DMS79 (cell line): ENCODE measurements around the gene CHSY1.
"Not testable (repeated sequence)": the region's sequence is repeated elsewhere in the genome, so short reads cannot be mapped to it uniquely, and the experiment has no call there.

Experiments
- DNase-seq: peaks from one replicate; lab custom pipeline; 2025; lab: John Stamatoyannopoulos, UW

CHSY1 gene

GRCh38 chr15:101244889-101245668 lies 6.8 kb downstream of the CHSY1 start:
- DNase-seq, result no peak

GRCh38 chr15:101244036-101244781 lies 7.6 kb downstream of the CHSY1 start:
- DNase-seq, result no peak

- no peak for DNase-seq
Measured at GRCh38 chr15:101243420-101243819, 8.4 kb downstream of the CHSY1 start.

- peak; percentile 54 for DNase-seq
Measured at GRCh38 chr15:101242999-101243336, 8.9 kb downstream of the CHSY1 start.

GRCh38 chr15:101242160-101242998 lies 9.5 kb downstream of the CHSY1 start:
- peak; percentile 54 for DNase-seq

GRCh38 chr15:101240358-101240757 lies 11.5 kb downstream of the CHSY1 start:
- DNase-seq, result no peak

GRCh38 chr15:101239724-101240136 lies 12.1 kb downstream of the CHSY1 start:
- DNase-seq, result no peak

GRCh38 chr15:101237251-101237650 lies 14.6 kb downstream of the CHSY1 start:
- no peak for DNase-seq

GRCh38 chr15:101233651-101234280 lies 18.1 kb downstream of the CHSY1 start:
- DNase-seq, result peak; percentile 4

- DNase-seq, result no peak
Measured at GRCh38 chr15:101232677-101233076, 19.2 kb downstream of the CHSY1 start.

GRCh38 chr15:101228313-101228712 lies 23.5 kb downstream of the CHSY1 start:
- no peak for DNase-seq

GRCh38 chr15:101225658-101226057 lies 26.2 kb downstream of the CHSY1 start:
- DNase-seq, result no peak

- no peak for DNase-seq
Measured at GRCh38 chr15:101221902-101222301, 29.9 kb downstream of the CHSY1 start.

- DNase-seq, result no peak
Measured at GRCh38 chr15:101220060-101220459, 31.8 kb downstream of the CHSY1 start.

GRCh38 chr15:101219441-101219840 lies 32.4 kb downstream of the CHSY1 start:
- no peak for DNase-seq

GRCh38 chr15:101217446-101217845 lies 34.4 kb downstream of the CHSY1 start:
- no peak for DNase-seq

GRCh38 chr15:101216100-101216499 lies 35.7 kb downstream of the CHSY1 start:
- DNase-seq, result no peak

- DNase-seq, result no peak
Measured at GRCh38 chr15:101215681-101216080, 36.2 kb downstream of the CHSY1 start.

- DNase-seq, result not testable (repeated sequence)
Measured at GRCh38 chr15:101214435-101215097, 37.3 kb downstream of the CHSY1 start.

GRCh38 chr15:101213570-101213969 lies 38.3 kb downstream of the CHSY1 start:
- no peak for DNase-seq

GRCh38 chr15:101213147-101213546 lies 38.7 kb downstream of the CHSY1 start:
- no peak for DNase-seq

- DNase-seq, result no peak
Measured at GRCh38 chr15:101211897-101212296, 40.0 kb downstream of the CHSY1 start.
